GM18520 (cell line): Measurements from ENCODE around the gene WDR6.

Source experiments
- ATAC-seq: cut with Tn5 transposase; IDR thresholded peaks from one replicate; pipeline ENCODE4 v1.9.1; 2021; ENCODE audit not compliant: unreplicated experiment

WDR6 gene

GRCh38 chr3:49028673-49029562 is 21.7 kb downstream of the WDR6 start, which contains the start of gene IMPDH2:
IMPDH2 (minus strand) TSS chr3:49029398; CDS start chr3:49029350, 48 bp downstream.
- ATAC-seq: peak; percentile 85

- ATAC-seq: no peak
These were observed 22.3 kb downstream of the WDR6 start for GRCh38 chr3:49029563-49029884.

GRCh38 chr3:49030321-49030720 is 23.1 kb downstream of the WDR6 start:
- no peak for ATAC-seq

- no peak for ATAC-seq
These were observed 25.6 kb downstream of the WDR6 start for GRCh38 chr3:49032646-49033304.

GRCh38 chr3:49034650-49035049 is 27.5 kb downstream of the WDR6 start:
- ATAC-seq: no peak

- ATAC-seq: no peak
These were observed 28.1 kb downstream of the WDR6 start for GRCh38 chr3:49035281-49035680.

- no peak for ATAC-seq
These were observed 46.4 kb downstream of the WDR6 start for GRCh38 chr3:49053543-49053942.

GRCh38 chr3:49054344-49054862 is 47.2 kb downstream of the WDR6 start:
- no peak for ATAC-seq

GRCh38 chr3:49057268-49057667 is 50.1 kb downstream of the WDR6 start:
- ATAC-seq: no peak

- no peak for ATAC-seq
These were observed 50.8 kb downstream of the WDR6 start for GRCh38 chr3:49058011-49058410.
